Adrenal gland (tissue), 12 donors: ENCODE measurements around the gene DNPEP. TPM values are rescaled to one million over a fixed set of nuclear protein-coding genes. Genes with fewer than 3 reads are reported as not detected.

Experiments used
- DNase-seq, 7 donors: peaks; one replicate each; pipeline ENCODE4 v3.0.0-alpha.2; 2019 to 2020
- H3K27ac ChIP-seq, 5 donors: fragments of 200-600 bp; sonication (generic) in 4 of 5; 1 replicate in 3 of 5; 2 replicates in 2 of 5; pipeline versions ENCODE4 v1.5.1 to v1.8.0; 2016 to 2020; ENCODE audit warnings: mild to moderate bottlenecking in 1 of 5
- H3K27me3 ChIP-seq: fragments of 200-600 bp; 2 replicates; pipeline ENCODE4 v1.8.0; 2021
- H3K36me3 ChIP-seq, 2 donors: fragments of 200-600 bp; replicated peaks in 1 of 2; 1 replicate in 1 of 2; 2 replicates in 1 of 2; pipeline versions ENCODE4 v1.5.1 to v1.8.0; 2018 to 2022
- H3K4me1 ChIP-seq, 2 donors: fragments of 200-600 bp; replicated peaks in 1 of 2; 1 replicate in 1 of 2; 2 replicates in 1 of 2; pipeline versions ENCODE4 v1.5.1 to v1.8.0; 2018 to 2021
- H3K4me3 ChIP-seq, 4 donors: fragments of 200-600 bp; sonication (generic) in 3 of 4; one replicate each; pipeline ENCODE4 v1.5.1; 2016 to 2018
- H3K9me3 ChIP-seq, 3 donors: fragments of 200-600 bp; sonication (generic) in 1 of 3; replicated peaks in 1 of 3; 1 replicate in 2 of 3; 2 replicates in 1 of 3; pipeline versions ENCODE4 v1.5.1 to v1.8.0; 2016 to 2021
- POLR2A ChIP-seq, 2 donors: fragments of 450-650 bp; IDR thresholded peaks; one replicate each; pipeline ENCODE4 v1.6.1; 2017; ENCODE audit warnings: antibody characterized with exemption in 2 of 2, mild to moderate bottlenecking in 2 of 2, moderate library complexity in 1 of 2
- WGBS, 4 donors: extraction: QIAGEN DNeasy Blood & Tissue Kit in 2 of 4; methylation state at CpG; one replicate each; pipeline versions ENCODE4 v1.1.5 to v1.1.7; 2013 to 2017; 5-methylcytosine and 5-hydroxymethylcytosine counted together
- intact Hi-C, 2 donors: fragments of 100-400 bp; cut with DNase I; formaldehyde crosslinking; loops; one replicate each; pipeline versions ENCODE4 v1.14.1 to v1.15.0; 2022 to 2023
- polyA plus RNA-seq, 3 donors: library from polyadenylated mRNA; stranded (reverse); fragments of 200-250 nt in 2 of 3; fragments of 350-450 nt in 1 of 3; fragmentation: Illumina TruSeq in 1 of 3; extraction: RNeasy Lipid Tissue Mini Kit (QIAGEN cat#74804) in 1 of 3; gene quantifications; one replicate each; pipeline ENCODE4 v1.2.3, GENCODE V29; 2013 to 2014
- total RNA-seq, 9 donors: library from RNA; depleted of rRNA in 4 of 9; stranded (reverse); fragments of >200 nt in 4 of 9; fragments of 120-200 nt in 1 of 9; fragmentation: NEBNext Ultra II Directional in 1 of 9; extraction: Animal tissue kit (Norgen Biotek cat#: 25700) in 1 of 9; gene quantifications; one replicate each; pipeline versions ENCODE4 v1.1.0 to v1.2.4, GENCODE V29; 2013 to 2023
- TF ChIP-seq, protein P1 (sequence below), 6 experiments: fragments of 450-650 bp in 4 of 6; fragments of 200-600 bp in 2 of 6; sonication (generic) in 1 of 6; IDR thresholded peaks; 1 replicate in 5 of 6; 2 replicates in 1 of 6; pipeline versions ENCODE4 v1.5.1 to v1.8.0; 2016 to 2021; ENCODE audit warnings: antibody characterized with exemption in 6 of 6, mild to moderate bottlenecking in 2 of 6, moderate library complexity in 1 of 6
- donor health status: healthy with polysubstance abuse.
- donor health status: Bipolar disorder and iron deficiency.
- donor health status: DM: yes; HTN: yes; CAD: no.
- donor health status: DM: no; HTN: no; CAD: no.
- donor health status: DM: no; HTN: no; CAD: no.
- donor health status: DM: yes; HTN: yes; CAD: no.

DNPEP gene
- total and polyA plus RNA-seq, 12 donors = 30.0 to 107 (median 53.5) TPM

DNA sequence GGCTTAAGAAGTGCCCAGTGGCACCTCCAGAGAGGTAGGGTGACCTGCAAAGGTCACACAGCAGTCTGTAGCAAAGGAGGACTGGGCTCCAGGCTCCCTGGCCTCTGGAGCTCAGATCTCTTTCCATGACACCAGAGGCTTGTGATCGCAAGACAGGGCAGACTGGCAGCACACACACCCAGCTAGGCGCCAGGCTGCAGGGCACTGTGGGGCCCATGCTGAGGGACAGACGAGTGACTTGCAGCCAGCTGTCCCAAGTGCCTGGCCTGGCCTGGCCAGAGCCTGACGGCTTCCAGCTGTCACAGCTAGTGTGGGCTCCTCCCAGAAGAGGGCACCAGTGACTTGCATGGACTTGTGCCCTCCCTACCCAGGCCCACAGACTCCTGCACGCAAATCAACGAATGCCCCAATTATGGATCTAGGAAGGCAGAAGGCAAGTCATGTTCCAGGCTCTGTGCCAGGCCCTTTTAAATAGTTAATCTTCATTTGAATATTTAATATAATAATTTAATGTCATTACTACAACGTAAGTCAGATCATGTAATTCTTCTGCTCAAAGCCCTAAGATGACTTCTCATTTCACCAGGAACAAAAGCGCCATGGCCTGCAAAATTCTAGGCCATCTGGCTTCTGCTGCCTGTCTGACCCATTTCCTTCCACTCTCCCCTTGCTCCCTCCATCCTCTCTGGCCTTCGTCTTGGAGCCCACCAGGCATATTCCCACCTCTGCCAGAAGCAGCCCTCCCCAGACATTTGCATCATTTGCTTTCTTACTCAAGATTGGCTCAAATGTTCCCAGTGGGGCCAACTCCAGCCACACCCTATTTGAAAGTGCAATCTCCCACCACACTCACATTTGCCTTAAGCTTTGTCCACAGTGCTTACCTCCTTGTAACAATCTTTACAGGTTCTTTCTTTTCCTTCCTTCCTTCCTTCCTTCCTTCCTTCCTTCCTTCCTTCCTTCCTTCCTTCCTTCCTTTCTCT lies 43.2 kb upstream of the DNPEP start:
- Histone ChIP-seq H3K9me3 (no peaks in the 10 kb centered on the region), H3K4me1 (no peaks in the 10 kb centered on the region), H3K27ac (peak overlapping the region in 1 of 5 donors; percentile 40), H3K27me3 (peaks cover 17% of the 10 kb centered on the region), H3K4me3 (no peak overlapping the region), H3K36me3 (no peaks in the 10 kb centered on the region)
- DNase-seq = peak in 1 of 7 donors; percentile 84
- TF ChIP-seq, protein P1, sequence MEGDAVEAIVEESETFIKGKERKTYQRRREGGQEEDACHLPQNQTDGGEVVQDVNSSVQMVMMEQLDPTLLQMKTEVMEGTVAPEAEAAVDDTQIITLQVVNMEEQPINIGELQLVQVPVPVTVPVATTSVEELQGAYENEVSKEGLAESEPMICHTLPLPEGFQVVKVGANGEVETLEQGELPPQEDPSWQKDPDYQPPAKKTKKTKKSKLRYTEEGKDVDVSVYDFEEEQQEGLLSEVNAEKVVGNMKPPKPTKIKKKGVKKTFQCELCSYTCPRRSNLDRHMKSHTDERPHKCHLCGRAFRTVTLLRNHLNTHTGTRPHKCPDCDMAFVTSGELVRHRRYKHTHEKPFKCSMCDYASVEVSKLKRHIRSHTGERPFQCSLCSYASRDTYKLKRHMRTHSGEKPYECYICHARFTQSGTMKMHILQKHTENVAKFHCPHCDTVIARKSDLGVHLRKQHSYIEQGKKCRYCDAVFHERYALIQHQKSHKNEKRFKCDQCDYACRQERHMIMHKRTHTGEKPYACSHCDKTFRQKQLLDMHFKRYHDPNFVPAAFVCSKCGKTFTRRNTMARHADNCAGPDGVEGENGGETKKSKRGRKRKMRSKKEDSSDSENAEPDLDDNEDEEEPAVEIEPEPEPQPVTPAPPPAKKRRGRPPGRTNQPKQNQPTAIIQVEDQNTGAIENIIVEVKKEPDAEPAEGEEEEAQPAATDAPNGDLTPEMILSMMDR (IDR thresholded peaks at IDR 0.05) = no peak
- TF ChIP-seq POLR2A (IDR thresholded peaks at IDR 0.05) = no peak
- WGBS, 4 donors = 54 to 66% (median 60%) methylated on average over 5 to 9 of the region's 9 CpGs
- intact Hi-C loops = no loop called here

DNA sequence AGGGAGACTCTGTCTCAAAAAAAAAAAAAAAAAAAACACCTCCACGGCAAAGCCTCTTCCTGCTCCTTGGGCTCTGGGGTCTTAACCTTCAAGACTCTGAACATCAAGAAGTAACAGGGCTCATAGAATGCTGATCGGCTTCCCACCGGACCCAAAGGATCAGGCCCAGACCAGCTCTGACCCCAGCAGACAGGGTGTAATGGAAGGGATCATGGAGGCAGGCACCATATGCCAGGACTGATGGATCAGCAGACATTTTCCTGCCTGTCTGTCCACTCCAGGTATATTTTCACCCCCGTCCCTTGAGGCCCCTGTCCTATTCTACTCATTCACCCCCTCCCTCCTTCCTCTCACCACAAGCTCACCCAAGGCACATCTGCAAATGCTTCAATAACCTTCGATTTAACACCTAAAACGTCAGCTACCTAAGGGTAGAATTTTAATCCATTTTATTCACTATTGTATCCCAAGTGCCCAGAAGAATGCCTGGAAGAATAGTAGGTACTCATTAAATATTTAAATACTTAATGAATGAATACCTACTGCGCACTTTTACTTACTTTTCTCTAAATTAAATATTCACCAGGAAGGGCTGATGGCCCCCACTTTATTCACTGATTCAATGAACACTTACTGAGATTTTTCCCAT lies 42.4 kb upstream of the DNPEP start:
- Histone ChIP-seq H3K4me1 (no peaks in the 10 kb centered on the region), H3K27me3 (peaks cover 9% of the 10 kb centered on the region), H3K36me3 (no peaks in the 10 kb centered on the region), H3K27ac (peak overlapping the region in 1 of 5 donors; percentile 40), H3K4me3 (no peak overlapping the region), H3K9me3 (no peaks in the 10 kb centered on the region)
- DNase-seq = no peak
- intact Hi-C loops = no loop called here
- 79 to 93% (median 84%) methylated on average over 7 of the region's 7 CpGs for WGBS, 4 donors
- TF ChIP-seq, protein P1 (IDR thresholded peaks at IDR 0.05) = no peak
- no peak for TF ChIP-seq POLR2A (IDR thresholded peaks at IDR 0.05)

DNA sequence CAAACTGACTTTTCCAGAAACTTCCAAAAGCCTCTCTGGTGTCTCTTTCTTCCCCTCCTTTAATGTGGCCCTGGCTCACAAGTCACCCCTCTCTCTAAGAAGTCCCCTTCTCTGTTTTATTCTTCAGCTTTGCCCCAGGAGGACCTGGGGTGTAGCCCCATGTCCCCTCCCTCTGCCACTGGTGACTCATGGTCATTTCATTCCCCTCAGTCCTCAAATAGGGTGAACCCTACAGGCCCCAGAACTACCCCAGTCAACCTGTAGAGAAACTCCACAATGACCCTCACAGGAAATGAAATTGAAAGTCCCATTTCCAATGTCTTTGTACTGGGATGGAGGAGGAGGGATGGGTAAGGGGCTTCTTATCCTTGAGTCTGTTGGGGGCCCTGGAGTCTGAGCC lies 40.8 kb upstream of the DNPEP start:
- H3K36me3 ChIP-seq = no peaks in the 10 kb centered on the region
- H3K27ac ChIP-seq = no peak overlapping the region
- no peak overlapping the region for H3K4me3 ChIP-seq
- TF ChIP-seq, protein P1 (IDR thresholded peaks at IDR 0.05) = no peak
- TF ChIP-seq POLR2A (IDR thresholded peaks at IDR 0.05) = no peak
- no peaks in the 10 kb centered on the region for H3K4me1 ChIP-seq
- no peaks in the 10 kb centered on the region for H3K9me3 ChIP-seq
- intact Hi-C loops = no loop called here
- no peaks in the 10 kb centered on the region for H3K27me3 ChIP-seq
- DNase-seq = no peak

DNA sequence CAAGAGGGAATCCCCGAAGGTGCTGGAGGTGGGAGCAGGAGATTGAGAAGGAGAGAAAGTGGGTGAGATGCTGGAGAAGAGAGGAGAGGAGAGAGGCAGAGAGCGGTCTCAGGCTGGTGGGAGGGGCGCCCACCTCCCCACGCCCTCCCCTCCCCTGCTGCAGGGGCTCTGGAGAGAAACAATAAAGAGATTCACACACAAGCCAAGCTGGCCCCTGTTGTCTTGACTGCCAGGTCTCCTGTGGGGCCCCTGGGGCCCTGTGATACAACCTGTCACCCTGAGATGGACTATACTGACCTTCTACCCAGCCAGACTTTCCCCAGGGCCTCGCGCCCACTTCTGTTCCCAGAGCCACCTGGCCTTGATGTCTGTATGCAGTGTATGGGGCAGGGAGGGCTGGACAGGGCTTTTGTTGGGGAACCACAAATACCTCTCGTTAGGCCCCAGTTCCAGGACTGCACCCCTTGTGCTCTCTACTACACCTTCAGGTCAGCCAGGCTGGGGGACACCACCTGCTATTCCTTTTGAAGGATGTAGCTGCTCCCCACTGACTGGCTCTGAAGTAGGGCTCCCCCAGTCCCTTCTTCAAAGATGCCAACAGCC lies 38.9 kb upstream of the DNPEP start:
- Histone ChIP-seq H3K36me3 (no peaks in the 10 kb centered on the region), H3K4me1 (no peaks in the 10 kb centered on the region), H3K27me3 (no peaks in the 10 kb centered on the region), H3K27ac (no peak overlapping the region), H3K9me3 (no peaks in the 10 kb centered on the region), H3K4me3 (no peak overlapping the region)
- no peak for TF ChIP-seq POLR2A (IDR thresholded peaks at IDR 0.05)
- TF ChIP-seq, protein P1 (IDR thresholded peaks at IDR 0.05) = no peak
- WGBS, 4 donors = 64 to 76% (median 70%) methylated on average over 5 to 7 of the region's 7 CpGs
- no peak for DNase-seq
- intact Hi-C loops = no loop called here
